ENCODE measurements around the gene XPOT.

XPOT gene

DNA sequence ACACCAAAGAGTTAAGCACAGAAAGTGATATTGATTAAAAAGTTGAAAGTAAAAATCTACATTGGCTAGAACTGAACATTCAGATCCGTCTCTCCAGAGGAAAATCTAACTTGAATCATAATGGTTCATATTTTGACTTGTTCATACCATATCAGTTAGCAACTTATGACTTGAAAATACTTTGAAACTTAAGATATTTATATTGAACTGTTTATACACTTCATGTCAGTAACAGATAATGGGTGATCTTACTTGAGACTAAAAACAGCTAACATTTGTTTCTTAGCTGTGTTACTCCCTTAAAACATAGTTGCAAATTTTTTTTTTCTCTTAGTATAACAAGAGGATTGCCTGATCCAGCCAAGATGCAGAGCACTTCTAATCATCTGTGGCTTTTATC is 51.3 kb downstream of the XPOT start:
- H3K4me3 ChIP-seq (ENCODE audit: low read depth, low read length): no peak overlapping the region
- TF ChIP-seq CTCF (IDR thresholded peaks at IDR 0.05; ENCODE audit: low read depth, low read length, missing control alignments): no peak

GRCh38 chr12:64456119-64456518 is 51.9 kb downstream of the XPOT start:
- no peak for DNase-seq (ENCODE audit: low read depth)
- TF ChIP-seq CTCF (IDR thresholded peaks at IDR 0.05; ENCODE audit: low read depth, low read length, missing control alignments): no peak
- H3K4me3 ChIP-seq (ENCODE audit: low read depth, low read length): no peak overlapping the region

More for the DNA sequence above, 51.3 kb downstream of the XPOT start:
- DNase-seq (ENCODE audit: low read depth): no peak

- no peak overlapping the region for H3K4me3 ChIP-seq (ENCODE audit: low read depth, low read length)
- DNase-seq (ENCODE audit: low read depth): no peak
- no peak for TF ChIP-seq CTCF (IDR thresholded peaks at IDR 0.05; ENCODE audit: low read depth, low read length, missing control alignments)
Measured at GRCh38 chr12:64457032-64457431, 52.8 kb downstream of the XPOT start.

GRCh38 chr12:64457466-64457865 is 53.3 kb downstream of the XPOT start:
- no peak overlapping the region for H3K4me3 ChIP-seq (ENCODE audit: low read depth, low read length)
- no peak for DNase-seq (ENCODE audit: low read depth)
- no peak for TF ChIP-seq CTCF (IDR thresholded peaks at IDR 0.05; ENCODE audit: low read depth, low read length, missing control alignments)

DNA sequence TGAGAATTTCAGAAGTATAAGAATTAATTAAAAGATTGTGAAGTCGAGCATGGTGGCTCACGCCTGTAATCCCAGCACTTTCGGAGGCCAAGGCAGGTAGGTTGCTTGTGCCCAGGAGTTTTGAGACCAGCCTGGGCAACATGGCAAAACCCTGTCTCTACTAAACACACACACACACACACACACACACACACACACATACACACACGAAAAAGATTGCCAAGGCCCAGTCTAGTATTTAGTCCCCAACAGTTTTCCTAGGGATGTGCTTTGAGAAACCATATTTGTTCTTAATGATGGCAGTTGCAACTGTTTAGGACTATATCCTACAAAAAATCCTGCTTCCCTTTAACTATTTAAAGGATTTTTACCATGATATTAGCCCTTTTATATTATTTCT is 53.7 kb downstream of the XPOT start:
- TF ChIP-seq CTCF (IDR thresholded peaks at IDR 0.05; ENCODE audit: low read depth, low read length, missing control alignments): no peak
- H3K4me3 ChIP-seq (ENCODE audit: low read depth, low read length): no peak overlapping the region
- no peak for DNase-seq (ENCODE audit: low read depth)

- peak overlapping the region; percentile 36 for H3K4me3 ChIP-seq (ENCODE audit: low read depth, low read length)
- DNase-seq (ENCODE audit: low read depth): no peak
- TF ChIP-seq CTCF (IDR thresholded peaks at IDR 0.05; ENCODE audit: low read depth, low read length, missing control alignments): no peak
Measured at GRCh38 chr12:64459394-64459891, 55.3 kb downstream of the XPOT start.

DNA sequence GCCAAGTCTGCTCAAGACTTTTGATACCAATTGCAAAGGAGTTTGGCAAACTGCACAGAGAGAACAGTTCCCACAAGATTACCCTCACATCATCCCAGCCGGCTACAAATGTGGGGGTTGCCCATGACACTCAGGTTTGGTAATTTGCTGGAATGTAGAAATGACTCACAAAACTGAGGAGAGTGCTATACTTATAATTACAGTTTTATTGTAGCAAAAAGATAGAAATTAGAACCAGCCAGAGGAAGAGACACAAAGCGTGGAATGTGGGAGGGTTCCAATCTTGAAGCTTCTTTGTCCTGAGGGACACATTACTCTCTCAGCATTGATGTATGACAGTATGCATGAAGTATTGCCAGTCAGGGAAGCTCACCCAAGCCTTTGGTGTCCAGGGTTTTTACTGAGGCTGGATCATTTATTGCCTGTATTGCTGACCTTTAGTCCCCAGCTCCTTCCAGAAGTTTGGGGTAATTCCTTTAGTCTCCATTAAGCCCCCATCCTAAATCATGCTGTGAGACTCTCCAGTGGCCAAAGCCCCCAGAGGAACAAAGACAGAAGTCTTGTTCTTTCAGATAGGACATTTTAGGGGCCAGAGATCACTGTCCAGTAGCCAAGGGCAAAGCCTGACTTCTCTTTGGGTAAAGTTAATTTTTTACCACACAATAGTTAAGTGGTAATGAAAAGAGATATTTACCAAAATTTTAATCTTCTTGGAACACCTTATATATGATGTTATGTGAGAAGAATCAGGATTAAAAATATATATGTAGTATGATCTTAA is 57.6 kb downstream of the XPOT start:
- no peak for TF ChIP-seq CTCF (IDR thresholded peaks at IDR 0.05; ENCODE audit: low read depth, low read length, missing control alignments)
- H3K4me3 ChIP-seq (ENCODE audit: low read depth, low read length): no peak overlapping the region
- DNase-seq (ENCODE audit: low read depth): no peak
